GM12891 (cell line): ENCODE results near the gene UQCRHL.

Experiments used
- POLR2A ChIP-seq: IDR thresholded peaks from 2 replicates; pipeline ENCODE4 v1.6.1; 2011; ENCODE audit warnings: low read depth, low read length, control low read depth
- POLR2AphosphoS5 ChIP-seq: IDR thresholded peaks from 2 replicates; pipeline ENCODE4 v1.6.1; 2011; ENCODE audit warnings: low read depth, low read length, control low read depth
- POU2F2 ChIP-seq: IDR thresholded peaks from 2 replicates; pipeline ENCODE4 v1.6.1; 2011; ENCODE audit warnings: low read depth, mild to moderate bottlenecking, control low read depth, low read length, moderate library complexity
- SPI1 ChIP-seq: IDR thresholded peaks from 2 replicates; pipeline ENCODE4 v1.6.1; 2011; ENCODE audit warnings: low read depth, low read length, control low read depth
- TAF1 ChIP-seq: IDR thresholded peaks from 2 replicates; pipeline ENCODE4 v1.6.1; 2011; ENCODE audit warnings: low read depth, low read length, control low read depth

DNA sequence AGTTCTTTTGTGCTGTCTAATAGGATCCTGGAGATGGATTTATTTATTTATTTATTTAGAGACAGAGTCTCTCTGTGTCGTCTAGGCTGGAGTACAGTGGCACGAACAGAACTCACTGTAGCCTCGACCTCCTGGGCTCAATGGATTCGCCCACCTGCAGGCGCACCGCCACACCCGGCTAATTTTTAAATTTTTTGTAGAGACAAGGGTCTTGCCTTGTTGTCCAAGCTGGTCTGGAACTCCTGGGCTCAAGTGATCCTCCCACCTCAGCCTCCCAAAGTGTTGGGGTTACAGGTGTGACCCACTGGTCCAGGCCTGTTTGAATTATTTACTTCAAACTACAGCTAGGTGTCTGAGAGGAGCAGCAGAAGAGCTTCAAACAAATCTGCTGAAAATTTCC, 30.5 kb upstream of the UQCRHL start:
- TF ChIP-seq POLR2A (no peak), POLR2AphosphoS5 (no peak), POU2F2 (no peak), SPI1 (no peak), TAF1 (no peak)
